ENCODE results near the gene KCNMA1.

- TF ChIP-seq POLR2A (IDR thresholded peaks at IDR 0.05) = no peak
- TF ChIP-seq POLR2AphosphoS5 (IDR thresholded peaks at IDR 0.05) = no peak
- TF ChIP-seq CTCF (IDR thresholded peaks at IDR 0.05) = no peak
- no peak for TF ChIP-seq EP300 (IDR thresholded peaks at IDR 0.05)
These were observed 133.3 kb downstream of the KCNMA1 start for GRCh38 chr10:77504196-77504872.
